HepG2 (cell line): Measurements from ENCODE around the gene OR8D1. TPM values are rescaled to one million over a fixed set of nuclear protein-coding genes. Genes with fewer than 3 reads are reported as not detected.

Experiments used
- ATAC-seq: fragments of 200-7000 bp; cut with Tn5 transposase; 3 replicates; pipeline ENCODE4 v1.9.1; 2020; ENCODE audit warnings: mild to moderate bottlenecking, moderate library complexity
- BruUV-seq: library from RNA; stranded (reverse); fragments of 400-500 nt; replicated peaks from 2 replicates; lab custom pipeline; 2021; lab: Mats Ljungman, UMichigan
- CTCF ChIA-PET: fragments of 300-600 bp; formaldehyde crosslinking; extraction: SDS; loops from one replicate; lab custom pipeline; 2021; ENCODE audit warnings: low total read pairs, inconsistent platforms, low intra/inter-chr PET ratio; lab: Yijun Ruan, JAX
- POLR2A ChIA-PET: fragments of 350-600 bp; sonication (Branson Sonifier 250); formaldehyde crosslinking; loops from one replicate; lab custom pipeline; 2020; ENCODE audit warnings: antibody characterized with exemption, inconsistent platforms; lab: Yijun Ruan, JAX
- DNase-seq: peaks from one replicate; pipeline ENCODE4 v3.0.0-alpha.2; 2015; ENCODE audit warnings: low spot score
- FAIRE-seq: peaks from 3 replicates; lab custom pipeline; 2011; peaks lifted over from hg19 to GRCh38; lab: Jason Lieb, UNC
- H2AFZ ChIP-seq: one replicate; pipeline ENCODE4 v1.6.1; 2011; ENCODE audit warnings: low read length, inconsistent platforms
- H3K27ac ChIP-seq: fragments of 300-600 bp; 3 replicates; pipeline ENCODE4 v1.8.0; 2011; ENCODE audit warnings: mixed run types, mild to moderate bottlenecking, mixed read lengths, low read length, inconsistent platforms; ENCODE audit not compliant: insufficient read depth; ENCODE audit errors: extremely low read length
- H3K27me3 ChIP-seq, 2 experiments: fragments of 200-600 bp in 1 of 2; 2 replicates in 1 of 2; 3 replicates in 1 of 2; pipeline versions ENCODE4 v1.6.0 to v1.8.0; 2011; ENCODE audit warnings: low read length in 2 of 2, mild to moderate bottlenecking in 2 of 2, moderate library complexity in 2 of 2, inconsistent platforms in 1 of 2; ENCODE audit not compliant: insufficient read depth in 2 of 2, control insufficient read depth in 1 of 2
- H3K36me3 ChIP-seq, 2 experiments: fragments of 200-600 bp in 1 of 2; replicated peaks in 1 of 2; 2 replicates in 1 of 2; 3 replicates in 1 of 2; pipeline versions ENCODE4 v1.5.1 to v1.8.0; 2011; ENCODE audit warnings: low read length in 2 of 2, inconsistent platforms in 1 of 2; ENCODE audit not compliant: insufficient read depth in 2 of 2, control insufficient read depth in 1 of 2
- H3K4me1 ChIP-seq: 2 replicates; pipeline ENCODE4 v1.5.1; 2012; ENCODE audit warnings: low read length, inconsistent platforms; ENCODE audit not compliant: insufficient read depth
- H3K4me2 ChIP-seq: 2 replicates; pipeline ENCODE4 v1.6.0; 2011; ENCODE audit warnings: low read depth, low read length, inconsistent platforms
- H3K4me3 ChIP-seq, 3 experiments: fragments of 200-600 bp in 1 of 3; sonication (generic), shearing (Covaris generic) in 1 of 3; replicated peaks in 1 of 3; 2 replicates each; pipeline ENCODE4 v1.5.1; 2011 to 2016; ENCODE audit warnings: low read length in 3 of 3, inconsistent platforms in 2 of 3, low read depth in 2 of 3, mild to moderate bottlenecking in 2 of 3, control low read depth in 1 of 3, mixed read lengths in 1 of 3; ENCODE audit not compliant: insufficient read depth in 1 of 3
- H3K79me2 ChIP-seq: one replicate; pipeline ENCODE4 v1.6.1; 2011; ENCODE audit warnings: low read length, inconsistent platforms; ENCODE audit not compliant: insufficient read depth
- H3K9ac ChIP-seq: 2 replicates; pipeline ENCODE4 v1.6.0; 2011; ENCODE audit warnings: mild to moderate bottlenecking, low read depth, low read length, inconsistent platforms; ENCODE audit not compliant: insufficient read depth
- H3K9me3 ChIP-seq: 2 replicates; pipeline ENCODE4 v1.5.1; 2012; ENCODE audit warnings: mild to moderate bottlenecking, low read length
- H4K20me1 ChIP-seq: 2 replicates; pipeline ENCODE4 v1.6.0; 2011; ENCODE audit warnings: inconsistent platforms, mild to moderate bottlenecking, low read length, moderate library complexity; ENCODE audit not compliant: insufficient read depth
- HOXD1 ChIP-seq: sonication (generic); formaldehyde crosslinking; IDR thresholded peaks from 2 replicates; pipeline ENCODE4 v1.5.0; 2020; ENCODE audit warnings: missing genetic modification reagents
- PRDM10 ChIP-seq: sonication (generic); formaldehyde crosslinking; IDR thresholded peaks from 2 replicates; pipeline ENCODE4 v1.4.0; 2020; ENCODE audit warnings: low read depth, missing genetic modification reagents
- SAFB2 ChIP-seq: sonication (generic); formaldehyde crosslinking; IDR thresholded peaks from 2 replicates; pipeline ENCODE4 v1.5.1; 2020; ENCODE audit warnings: missing genetic modification reagents, low read depth, mild to moderate bottlenecking, borderline replicate concordance
- ZNF263 ChIP-seq: sonication (generic); formaldehyde crosslinking; IDR thresholded peaks from 2 replicates; pipeline ENCODE4 v1.4.0; 2020; ENCODE audit warnings: missing genetic modification reagents
- ZNF616 ChIP-seq: sonication (generic); formaldehyde crosslinking; IDR thresholded peaks from 2 replicates; pipeline ENCODE4 v1.5.0; 2020; ENCODE audit warnings: low read depth, mild to moderate bottlenecking, missing genetic modification reagents
- ZNF790 ChIP-seq: sonication (generic); formaldehyde crosslinking; IDR thresholded peaks from 2 replicates; pipeline ENCODE4 v1.8.0; 2022; ENCODE audit warnings: missing genetic modification reagents, mild to moderate bottlenecking, borderline replicate concordance
- WGBS: methylation state at CpG from one replicate; pipeline ENCODE4 v1.1.6; 2017; ENCODE audit warnings: low lambda C conversion rate; 5-methylcytosine and 5-hydroxymethylcytosine counted together
- in situ Hi-C: cut with HindIII; loops from 2 replicates; pipeline ENCODE4 v1.10.0; 2017; ENCODE audit warnings: low pct_unique_long_range_greater_than_20kb; ENCODE audit not compliant: extremely low pct_ligation_motif_present
- intact Hi-C: fragments of 100-400 bp; cut with micrococcal nuclease; formaldehyde crosslinking; loops from one replicate; pipeline ENCODE4 v1.10.0; 2022; ENCODE audit not compliant: unreplicated experiment
- polyA plus RNA-seq, 8 experiments: library from polyadenylated mRNA; depleted of rRNA in 3 of 8; stranded (reverse) in 7 of 8; unstranded in 1 of 8; fragments of >200 nt; fragmentation: Illumina TruSeq in 4 of 8; extraction: Trizol in 4 of 8; gene quantifications; 2 replicates each; pipeline versions ENCODE4 v1.2.1 to v1.2.3, GENCODE V29; 2011 to 2016; ENCODE audit warnings: low read depth in 4 of 8, missing spikeins in 1 of 8, mixed read lengths in 1 of 8; ENCODE audit not compliant: insufficient read depth in 1 of 8
- total RNA-seq, 5 experiments: library from RNA; depleted of rRNA; stranded (reverse); fragments of >200 nt; fragmentation: Illumina TruSeq; extraction: Trizol; gene quantifications; 2 replicates each; pipeline ENCODE4 v1.2.3, GENCODE V29; 2016; ENCODE audit warnings: low read depth in 1 of 5
- TF ChIP-seq, protein P1 (sequence below): sonication (generic); formaldehyde crosslinking; IDR thresholded peaks from 2 replicates; pipeline ENCODE4 v1.8.0; 2022; ENCODE audit warnings: low read depth, missing genetic modification reagents

OR8D1 gene
- total and polyA plus RNA-seq, 2 of the 13 experiments (the other 11 are each of a cell fraction or from before 2014, with no cell fraction given): not detected

- CTCF ChIA-PET: no interaction called here
- in situ Hi-C loops: no loop called here
- Histone ChIP-seq H3K4me3 (no peak within 1 kb of the TSS), H3K4me1 (no peaks in the 10 kb centered on the region), H3K4me2 (no peak within 1 kb of the TSS), H3K36me3 (no peaks in the 10 kb centered on the region), H3K27me3 (no peaks in the 10 kb centered on the region), H3K79me2 (no peaks in the 10 kb centered on the region), H2AFZ (no peak within 1 kb of the TSS), H3K9me3 (no peaks in the 10 kb centered on the region), H3K9ac (no peak within 1 kb of the TSS), H4K20me1 (no peaks in the 10 kb centered on the region), H3K27ac (no peak within 1 kb of the TSS)
- intact Hi-C loops: no loop called here
- POLR2A ChIA-PET: no interaction called here
- ATAC-seq (no peak), FAIRE-seq (no peak), DNase-seq (no peak)
- 0% methylated on average over 1 of the region's 1 CpG for WGBS
- no TSS peak for BruUV-seq
- TF ChIP-seq ZNF790 (CRISPR knock-in tag): no peak
- TF ChIP-seq HOXD1 (CRISPR knock-in tag): no peak
- no peak for TF ChIP-seq PRDM10 (CRISPR knock-in tag)
- TF ChIP-seq SAFB2 (CRISPR knock-in tag): no peak
- no peak for TF ChIP-seq ZNF616 (CRISPR knock-in tag)
- no peak for TF ChIP-seq ZNF263 (CRISPR knock-in tag)
- TF ChIP-seq, protein P1, sequence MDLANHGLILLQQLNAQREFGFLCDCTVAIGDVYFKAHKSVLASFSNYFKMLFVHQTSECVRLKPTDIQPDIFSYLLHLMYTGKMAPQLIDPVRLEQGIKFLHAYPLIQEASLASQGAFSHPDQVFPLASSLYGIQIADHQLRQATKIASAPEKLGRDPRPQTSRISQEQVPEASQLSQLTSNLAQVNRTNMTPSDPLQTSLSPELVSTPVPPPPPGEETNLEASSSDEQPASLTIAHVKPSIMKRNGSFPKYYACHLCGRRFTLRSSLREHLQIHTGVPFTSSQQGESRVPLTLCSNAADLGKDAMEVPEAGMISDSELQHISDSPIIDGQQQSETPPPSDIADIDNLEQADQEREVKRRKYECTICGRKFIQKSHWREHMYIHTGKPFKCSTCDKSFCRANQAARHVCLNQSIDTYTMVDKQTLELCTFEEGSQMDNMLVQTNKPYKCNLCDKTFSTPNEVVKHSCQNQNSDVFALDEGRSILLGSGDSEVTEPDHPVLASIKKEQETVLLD (CRISPR knock-in tag): no peak
These were observed 6.3 kb upstream of the OR8D1 start, which contains the start of gene OR8D2 for GRCh38 chr11:124320097-124320496. TSS of gene OR8D2 (minus strand) at chr11:124320197. CDS start at chr11:124320197, 0 bp downstream.
